Esophagus muscularis mucosa (tissue), 4 donors: Measurements from ENCODE around the gene PHF5A. TPM values are rescaled to one million over a fixed set of nuclear protein-coding genes. Genes with fewer than 3 reads are reported as not detected.

Source experiments
- DNase-seq: peaks from one replicate; pipeline ENCODE4 v3.0.0-alpha.2; 2017; ENCODE audit errors: extremely low spot score
- H3K27ac ChIP-seq, 4 donors: fragments of 200-600 bp; sonication (generic); replicated peaks in 1 of 4; 1 replicate in 3 of 4; 2 replicates in 1 of 4; pipeline ENCODE4 v1.5.1; 2016 to 2019; ENCODE audit warnings: mild to moderate bottlenecking in 1 of 4
- H3K27me3 ChIP-seq, 4 donors: fragments of 200-600 bp; sonication (generic); one replicate each; pipeline versions ENCODE4 v1.5.1 to v1.6.0; 2016 to 2019
- H3K36me3 ChIP-seq, 4 donors: fragments of 200-600 bp; sonication (generic); one replicate each; pipeline ENCODE4 v1.5.1; 2016 to 2019
- H3K4me1 ChIP-seq, 4 donors: fragments of 200-600 bp; sonication (generic); one replicate each; pipeline ENCODE4 v1.5.1; 2016 to 2019
- H3K4me3 ChIP-seq, 4 donors: fragments of 200-600 bp; sonication (generic); 1 replicate in 2 of 4; 2 replicates in 2 of 4; pipeline ENCODE4 v1.5.1; 2016 to 2019; ENCODE audit warnings: mild to moderate bottlenecking in 4 of 4, moderate library complexity in 1 of 4
- H3K9me3 ChIP-seq, 4 donors: fragments of 200-600 bp; sonication (generic); 1 replicate in 3 of 4; 2 replicates in 1 of 4; pipeline ENCODE4 v1.5.1; 2016 to 2019
- EP300 ChIP-seq: sonication (generic); formaldehyde crosslinking; IDR thresholded peaks from one replicate; pipeline ENCODE4 v1.6.1; 2017; ENCODE audit warnings: antibody characterized with exemption
- POLR2A ChIP-seq: fragments of 450-650 bp; IDR thresholded peaks from one replicate; pipeline ENCODE4 v1.6.1; 2017; ENCODE audit warnings: antibody characterized with exemption, moderate library complexity, mild to moderate bottlenecking, low read depth
- POLR2AphosphoS5 ChIP-seq, 2 donors: sonication (generic); formaldehyde crosslinking; IDR thresholded peaks; one replicate each; pipeline ENCODE4 v1.6.1; 2017; ENCODE audit warnings: antibody characterized with exemption in 2 of 2
- WGBS: methylation state at CpG from one replicate; pipeline ENCODE4 v1.1.5; 2018; 5-methylcytosine and 5-hydroxymethylcytosine counted together
- intact Hi-C: fragments of 100-400 bp; cut with DNase I; formaldehyde crosslinking; loops from one replicate; pipeline ENCODE4 v1.15.1; 2023
- total RNA-seq, 4 donors: library from RNA; depleted of rRNA; stranded (reverse); fragments of >200 nt; gene quantifications; one replicate each; pipeline versions ENCODE4 v1.1.0 to v1.2.1, GENCODE V29; 2016
- TF ChIP-seq, protein P1 (sequence below), 3 experiments: fragments of 200-600 bp in 2 of 3; fragments of 450-650 bp in 1 of 3; sonication (generic) in 2 of 3; IDR thresholded peaks; one replicate each; pipeline ENCODE4 v1.5.1; 2017 to 2019; ENCODE audit warnings: antibody characterized with exemption in 3 of 3, mild to moderate bottlenecking in 2 of 3, moderate library complexity in 1 of 3

The PHF5A gene
- total RNA-seq, 4 donors from 2014 or later: 36.5 to 46.1 (median 42.2) TPM

DNA sequence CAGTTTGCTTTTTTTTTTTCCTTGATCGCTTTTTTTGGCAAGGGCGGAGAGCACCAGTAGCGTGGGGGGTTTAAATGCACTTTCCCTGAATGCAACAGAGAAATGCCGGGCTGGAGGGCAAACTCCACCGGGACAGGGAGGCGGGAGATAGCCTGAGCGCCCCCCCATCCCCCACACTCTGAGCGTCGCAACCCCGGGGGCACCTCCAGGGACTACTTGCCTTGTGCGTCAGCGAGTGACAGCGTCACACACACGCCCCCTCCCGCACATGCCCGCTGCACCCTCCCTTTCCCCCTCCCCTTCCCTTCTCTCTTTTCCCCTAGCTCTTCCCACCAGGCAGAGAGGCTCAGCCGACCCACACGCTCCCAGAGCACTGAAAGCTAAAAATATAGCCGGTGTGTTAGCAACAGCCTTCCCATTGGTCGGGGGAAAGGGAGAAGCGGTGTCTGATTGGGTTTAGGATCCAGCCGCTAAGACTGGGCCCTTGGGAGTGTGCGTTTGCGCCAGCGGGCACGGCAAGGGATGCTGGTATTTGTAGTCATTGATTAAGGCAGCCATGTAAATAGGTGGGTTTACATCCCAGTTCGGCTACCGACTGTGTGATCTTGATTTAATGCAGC lies 20.2 kb downstream of the PHF5A start:
- peaks cover 14 to 17% (median 16%) of the 10 kb centered on the region in 4 donors for H3K4me1 ChIP-seq
- H3K36me3 ChIP-seq: peaks cover 0 to 1% (median under 1%) of the 10 kb centered on the region in 4 donors
- TF ChIP-seq POLR2AphosphoS5 (IDR thresholded peaks at IDR 0.05) (peak; percentile 96 to 97), EP300 (peak; percentile 86), POLR2A (peak; percentile 92)
- TF ChIP-seq, protein P1, sequence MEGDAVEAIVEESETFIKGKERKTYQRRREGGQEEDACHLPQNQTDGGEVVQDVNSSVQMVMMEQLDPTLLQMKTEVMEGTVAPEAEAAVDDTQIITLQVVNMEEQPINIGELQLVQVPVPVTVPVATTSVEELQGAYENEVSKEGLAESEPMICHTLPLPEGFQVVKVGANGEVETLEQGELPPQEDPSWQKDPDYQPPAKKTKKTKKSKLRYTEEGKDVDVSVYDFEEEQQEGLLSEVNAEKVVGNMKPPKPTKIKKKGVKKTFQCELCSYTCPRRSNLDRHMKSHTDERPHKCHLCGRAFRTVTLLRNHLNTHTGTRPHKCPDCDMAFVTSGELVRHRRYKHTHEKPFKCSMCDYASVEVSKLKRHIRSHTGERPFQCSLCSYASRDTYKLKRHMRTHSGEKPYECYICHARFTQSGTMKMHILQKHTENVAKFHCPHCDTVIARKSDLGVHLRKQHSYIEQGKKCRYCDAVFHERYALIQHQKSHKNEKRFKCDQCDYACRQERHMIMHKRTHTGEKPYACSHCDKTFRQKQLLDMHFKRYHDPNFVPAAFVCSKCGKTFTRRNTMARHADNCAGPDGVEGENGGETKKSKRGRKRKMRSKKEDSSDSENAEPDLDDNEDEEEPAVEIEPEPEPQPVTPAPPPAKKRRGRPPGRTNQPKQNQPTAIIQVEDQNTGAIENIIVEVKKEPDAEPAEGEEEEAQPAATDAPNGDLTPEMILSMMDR (IDR thresholded peaks at IDR 0.05): no peak
- no peaks in the 10 kb centered on the region for H3K9me3 ChIP-seq
- peaks cover 0 to 5% (median 0%) of the 10 kb centered on the region in 4 donors for H3K27me3 ChIP-seq
- peak overlapping the region; percentile 99 to 100 (median 100) for H3K27ac ChIP-seq
- intact Hi-C loops: no loop called here
- WGBS: under 1% methylated on average over 24 of the region's 28 CpGs
- H3K4me3 ChIP-seq: peak overlapping the region; percentile 88 to 100 (median 98)
- peak; percentile 98 for DNase-seq

DNA sequence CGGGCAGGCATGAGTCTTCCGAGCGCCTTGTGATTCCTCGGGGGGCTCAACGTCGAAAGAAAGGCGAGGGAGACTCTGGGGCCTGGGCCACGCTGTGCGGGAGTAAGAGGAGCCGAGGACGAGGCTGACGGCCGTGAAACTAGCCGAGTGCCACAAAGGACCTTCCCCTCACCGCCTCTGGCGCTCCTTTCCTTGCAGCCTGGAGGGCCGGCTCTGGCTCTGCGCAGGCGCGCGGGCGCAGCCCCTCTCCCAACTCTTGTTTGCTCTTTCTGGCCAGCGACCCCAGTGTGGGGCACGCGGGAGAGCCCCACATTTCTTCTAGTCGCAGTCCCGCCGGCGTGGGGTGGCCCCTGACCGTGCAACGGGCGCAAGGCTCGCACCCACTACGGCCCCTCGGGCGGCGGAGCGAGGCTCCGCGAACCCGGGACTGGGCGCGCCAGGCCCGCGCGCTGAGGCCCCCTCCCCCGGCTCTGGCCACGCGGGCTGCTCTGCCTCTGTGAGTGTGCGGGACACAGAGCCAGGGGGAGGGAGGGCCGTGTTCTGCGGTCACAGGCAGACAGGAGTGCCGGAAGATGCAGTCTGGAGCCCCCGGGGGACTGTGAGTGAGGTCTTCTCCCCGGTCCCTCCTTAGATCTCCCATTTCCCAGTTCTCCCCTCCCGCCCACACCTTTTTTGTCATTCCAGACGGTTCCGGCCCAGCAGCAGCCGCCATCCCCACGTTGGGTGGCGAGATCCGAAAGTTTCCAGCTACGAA lies 20.9 kb downstream of the PHF5A start:
- Histone ChIP-seq H3K27me3 (peaks cover 0 to 5% (median 0%) of the 10 kb centered on the region in 4 donors), H3K27ac (peak overlapping the region; percentile 99 to 100 (median 100)), H3K4me1 (peaks cover 21 to 24% (median 23%) of the 10 kb centered on the region in 4 donors), H3K4me3 (peak overlapping the region; percentile 88 to 100 (median 98)), H3K9me3 (no peaks in the 10 kb centered on the region), H3K36me3 (peaks cover 0 to 8% (median 7%) of the 10 kb centered on the region in 4 donors)
- DNase-seq: no peak
- TF ChIP-seq POLR2AphosphoS5 (IDR thresholded peaks at IDR 0.05) (peak in 1 of 2 donors; percentile 52), EP300 (no peak), POLR2A (no peak)
- TF ChIP-seq, protein P1 (IDR thresholded peaks at IDR 0.05): no peak
- WGBS: 0% methylated on average over 30 of the region's 63 CpGs
- intact Hi-C loops: no loop called here

GRCh38 chr22:41446639-41447434 lies 21.7 kb downstream of the PHF5A start, which contains the start of gene TOB2:
TSS of gene TOB2 (minus strand) at chr22:41446801. CDS start at chr22:41437345, 9,456 bp downstream.
- Histone ChIP-seq H3K9me3 (no peaks in the 10 kb centered on the region), H3K4me3 (peak within 1 kb of the TSS; percentile 88 to 100 (median 98)), H3K4me1 (peaks cover 28 to 32% (median 31%) of the 10 kb centered on the region in 4 donors), H3K27ac (peak within 1 kb of the TSS; percentile 99 to 100 (median 100)), H3K27me3 (peaks cover 0 to 5% (median 0%) of the 10 kb centered on the region in 4 donors), H3K36me3 (peaks cover 0 to 14% (median 7%) of the 10 kb centered on the region in 4 donors)
- intact Hi-C loops: no loop called here
- 0% methylated on average over 37 of the region's 85 CpGs for WGBS
- peak; percentile 99 for TF ChIP-seq POLR2A
- TF ChIP-seq, protein P1 (IDR thresholded peaks at IDR 0.05): no peak
- TF ChIP-seq POLR2AphosphoS5 (IDR thresholded peaks at IDR 0.05): peak; percentile 100
- peak; percentile 98 for DNase-seq

DNA sequence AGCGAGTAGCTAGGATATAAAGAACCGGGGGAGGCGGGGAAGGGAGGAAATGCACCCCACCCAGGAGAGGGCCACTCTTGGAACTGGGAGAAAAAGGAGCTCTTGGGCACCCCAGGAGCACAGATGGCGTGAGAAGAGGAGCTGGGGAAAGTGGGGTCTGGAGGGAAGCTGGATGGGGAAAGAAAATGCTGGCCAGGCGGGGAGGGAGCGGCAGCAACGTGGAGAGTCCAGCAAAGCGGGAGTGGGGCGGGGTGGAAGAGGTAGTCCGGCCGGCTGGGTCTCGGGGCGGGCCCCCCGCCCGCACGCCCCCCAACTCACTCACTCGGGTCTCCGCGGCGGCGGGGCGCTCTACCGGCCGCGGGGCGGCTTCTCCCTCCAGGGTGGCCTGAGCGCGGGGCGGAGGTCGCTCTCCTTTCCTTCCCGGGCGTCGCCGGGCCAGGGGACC lies 22.4 kb downstream of the PHF5A start:
- Histone ChIP-seq H3K27me3 (peaks cover 0 to 5% (median 0%) of the 10 kb centered on the region in 4 donors), H3K9me3 (no peaks in the 10 kb centered on the region), H3K27ac (peak overlapping the region; percentile 99 to 100 (median 100)), H3K36me3 (peaks cover 4 to 21% (median 13%) of the 10 kb centered on the region in 4 donors), H3K4me1 (peaks cover 32 to 40% (median 38%) of the 10 kb centered on the region in 4 donors), H3K4me3 (peak overlapping the region; percentile 88 to 100 (median 98))
- intact Hi-C loops: no loop called here
- 1% methylated on average over 16 of the region's 34 CpGs for whole genome bisulfite sequencing
- no peak for DNase-seq
- TF ChIP-seq POLR2A: no peak
- no peak for TF ChIP-seq POLR2AphosphoS5 (IDR thresholded peaks at IDR 0.05)
- TF ChIP-seq, protein P1 (IDR thresholded peaks at IDR 0.05): no peak
- TF ChIP-seq EP300: no peak
